NCI-H146 (cell line): ENCODE results near the gene SYDE1.
A peak's percentile ranks its signal among the peaks of the same experiment; 100 is the strongest.

ENCODE experiments used
- DNase-seq: peaks from one replicate; lab custom pipeline; 2025; lab: John Stamatoyannopoulos, UW

Gene SYDE1

DNA sequence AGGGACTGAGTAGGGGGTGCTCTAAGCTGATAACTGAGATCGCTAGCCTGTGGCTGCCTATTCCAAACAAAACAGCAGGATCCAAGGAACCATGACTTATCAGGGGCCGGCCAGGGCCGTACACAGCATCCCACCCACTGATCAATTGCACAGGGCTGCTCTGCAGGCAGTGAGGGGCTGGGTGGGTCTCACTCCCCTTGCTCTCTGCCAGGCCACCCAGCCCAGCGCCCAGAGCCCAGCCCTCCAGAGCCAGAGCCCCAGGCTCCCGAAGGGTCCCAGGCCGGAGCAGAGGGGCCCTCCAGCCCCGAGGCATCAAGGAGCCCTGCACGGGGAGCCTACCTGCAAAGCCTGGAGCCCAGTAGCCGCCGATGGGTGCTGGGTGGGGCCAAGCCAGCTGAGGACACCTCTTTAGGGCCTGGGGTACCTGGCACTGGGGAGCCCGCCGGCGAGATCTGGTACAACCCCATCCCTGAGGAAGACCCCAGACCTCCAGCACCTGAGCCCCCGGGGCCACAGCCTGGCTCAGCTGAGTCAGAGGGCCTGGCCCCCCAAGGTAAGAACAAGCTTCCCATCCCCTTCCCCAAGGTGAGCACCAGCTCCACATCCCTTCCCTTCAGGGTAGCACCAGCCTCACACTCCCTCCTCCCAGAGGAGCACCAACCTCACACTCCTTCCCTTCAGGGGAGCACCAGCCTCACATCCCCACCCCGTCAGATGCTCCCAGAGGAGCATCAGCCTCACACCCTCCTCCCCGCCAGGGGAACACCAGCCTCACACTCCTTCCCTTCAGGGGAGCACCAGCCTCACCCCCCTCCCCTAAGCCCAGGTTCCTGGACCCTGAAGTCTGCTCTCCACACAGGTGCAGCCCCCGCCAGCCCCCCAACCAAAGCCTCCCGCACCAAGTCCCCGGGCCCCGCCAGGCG lies 1.9 kb downstream of the SYDE1 start:
- no peak for DNase-seq

DNA sequence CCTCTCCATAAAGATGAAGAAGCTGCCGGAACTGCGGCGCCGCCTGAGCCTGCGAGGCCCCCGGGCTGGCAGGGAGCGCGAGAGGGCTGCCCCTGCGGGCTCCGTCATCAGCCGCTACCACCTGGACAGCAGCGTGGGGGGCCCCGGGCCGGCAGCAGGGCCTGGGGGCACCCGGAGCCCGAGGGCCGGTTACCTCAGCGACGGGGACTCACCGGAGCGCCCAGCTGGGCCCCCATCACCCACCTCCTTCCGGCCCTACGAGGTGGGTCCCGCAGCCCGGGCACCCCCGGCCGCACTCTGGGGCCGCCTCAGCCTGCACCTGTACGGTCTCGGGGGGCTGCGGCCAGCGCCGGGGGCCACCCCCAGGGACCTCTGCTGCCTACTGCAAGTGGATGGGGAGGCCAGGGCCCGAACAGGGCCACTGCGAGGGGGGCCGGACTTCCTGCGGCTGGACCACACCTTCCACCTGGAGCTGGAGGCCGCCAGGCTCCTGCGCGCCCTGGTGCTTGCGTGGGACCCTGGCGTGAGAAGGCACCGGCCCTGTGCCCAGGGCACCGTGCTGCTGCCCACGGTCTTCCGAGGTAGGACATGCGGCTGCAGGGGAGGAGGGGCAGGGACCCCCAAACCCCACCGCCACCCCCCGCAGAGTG lies 2.7 kb downstream of the SYDE1 start:
- peak; percentile 65 for DNase-seq

DNA sequence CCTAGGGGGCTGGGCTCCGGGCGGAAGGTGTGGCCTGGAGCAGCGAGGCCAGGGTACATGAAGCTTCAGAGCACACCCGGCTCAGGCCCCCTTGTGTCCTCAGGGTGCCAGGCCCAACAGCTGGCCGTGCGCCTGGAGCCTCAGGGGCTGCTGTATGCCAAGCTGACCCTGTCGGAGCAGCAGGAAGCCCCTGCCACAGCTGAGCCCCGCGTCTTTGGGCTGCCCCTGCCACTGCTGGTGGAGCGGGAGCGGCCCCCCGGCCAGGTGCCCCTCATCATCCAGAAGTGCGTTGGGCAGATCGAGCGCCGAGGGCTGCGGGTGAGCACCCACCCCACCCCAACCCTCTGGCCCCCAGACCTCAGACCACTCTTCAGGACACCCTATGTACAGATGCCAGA lies 3.2 kb downstream of the SYDE1 start:
- DNase-seq, result peak; percentile 62

DNA sequence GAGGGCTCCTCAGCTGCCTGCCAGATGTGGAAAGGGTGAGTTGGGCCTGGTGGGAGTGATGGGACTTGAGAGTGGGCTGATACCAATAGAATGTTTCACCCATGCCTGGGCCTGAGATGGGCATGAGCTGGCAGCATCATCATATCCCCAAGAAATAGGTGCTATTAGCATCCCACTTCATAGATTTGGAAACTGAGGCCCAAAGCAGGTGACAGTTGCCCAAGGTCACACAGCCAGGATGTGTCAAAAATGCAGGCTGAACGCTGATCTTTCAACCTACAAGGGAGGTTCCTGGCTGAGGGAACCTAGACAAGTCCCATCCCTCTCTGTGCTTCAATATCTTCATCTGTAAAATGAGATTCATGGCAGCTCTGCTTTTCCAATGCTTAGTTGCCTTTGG lies 4.6 kb downstream of the SYDE1 start:
- DNase-seq, result no peak

DNA sequence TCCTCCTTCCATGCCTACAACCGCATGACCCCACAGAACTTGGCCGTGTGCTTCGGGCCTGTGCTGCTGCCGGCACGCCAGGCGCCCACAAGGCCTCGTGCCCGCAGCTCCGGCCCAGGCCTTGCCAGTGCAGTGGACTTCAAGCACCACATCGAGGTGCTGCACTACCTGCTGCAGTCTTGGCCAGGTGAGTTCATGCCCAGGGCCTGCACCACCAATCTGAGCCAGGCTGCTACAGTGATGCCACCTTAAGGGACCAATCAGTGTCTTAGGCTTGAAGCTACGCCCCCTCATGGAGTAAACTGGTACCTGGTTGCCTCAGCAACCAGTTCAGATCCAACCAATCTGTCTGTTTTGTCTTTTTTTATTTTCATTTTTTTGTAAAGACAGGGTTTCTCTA lies 5.2 kb downstream of the SYDE1 start:
- no peak for DNase-seq

DNA sequence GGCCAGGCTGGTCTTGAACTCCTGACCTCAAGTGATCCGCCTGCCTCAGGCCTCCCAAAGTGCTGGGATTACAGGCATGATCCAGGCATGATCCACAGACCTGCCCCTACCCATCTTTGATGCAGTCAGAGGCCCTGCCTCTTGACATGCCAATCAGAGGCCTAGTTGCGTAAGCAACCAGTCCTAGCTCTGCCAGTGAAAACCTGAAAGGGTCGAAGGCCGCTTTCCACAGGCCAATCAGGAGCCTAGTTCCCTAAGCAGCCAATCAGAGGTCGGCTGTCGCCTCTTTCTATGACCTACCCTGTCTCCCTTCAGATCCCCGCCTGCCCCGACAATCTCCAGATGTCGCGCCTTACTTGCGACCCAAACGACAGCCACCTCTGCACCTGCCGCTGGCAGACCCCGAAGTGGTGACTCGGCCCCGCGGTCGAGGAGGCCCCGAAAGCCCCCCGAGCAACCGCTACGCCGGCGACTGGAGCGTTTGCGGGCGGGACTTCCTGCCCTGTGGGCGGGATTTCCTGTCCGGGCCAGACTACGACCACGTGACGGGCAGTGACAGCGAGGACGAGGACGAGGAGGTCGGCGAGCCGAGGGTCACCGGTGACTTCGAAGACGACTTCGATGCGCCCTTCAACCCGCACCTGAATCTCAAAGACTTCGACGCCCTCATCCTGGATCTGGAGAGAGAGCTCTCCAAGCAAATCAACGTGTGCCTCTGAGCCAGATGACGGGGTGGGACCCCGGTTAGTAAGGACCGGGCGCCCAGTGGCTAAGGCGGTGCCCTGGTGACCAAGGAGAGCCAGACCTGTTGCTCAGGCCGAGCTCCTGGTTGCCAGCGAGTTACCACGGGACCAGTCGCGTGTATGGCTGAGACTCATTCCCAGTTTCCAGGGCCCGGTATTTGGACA lies 6.3 kb downstream of the SYDE1 start:
- no peak for DNase-seq

DNA sequence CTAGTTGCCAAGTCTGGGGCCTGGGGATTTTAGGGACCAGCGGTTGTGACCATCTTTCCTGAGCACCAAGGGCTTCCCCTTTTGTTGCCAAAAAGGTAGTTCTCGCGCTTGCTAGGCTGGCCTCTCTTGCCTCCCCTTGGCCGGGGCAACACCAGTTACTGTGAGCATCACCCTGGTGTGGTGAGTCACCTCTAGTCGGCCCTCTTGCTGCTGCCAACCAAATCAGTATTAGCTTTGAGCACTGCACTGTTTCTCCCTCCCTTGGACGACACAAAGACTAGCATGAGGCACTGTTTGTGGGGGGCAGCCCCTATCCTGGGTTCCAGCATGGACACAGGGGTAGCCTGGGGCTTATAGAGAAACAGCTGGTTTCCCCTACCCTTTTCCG lies 6.9 kb downstream of the SYDE1 start:
- no peak for DNase-seq

DNA sequence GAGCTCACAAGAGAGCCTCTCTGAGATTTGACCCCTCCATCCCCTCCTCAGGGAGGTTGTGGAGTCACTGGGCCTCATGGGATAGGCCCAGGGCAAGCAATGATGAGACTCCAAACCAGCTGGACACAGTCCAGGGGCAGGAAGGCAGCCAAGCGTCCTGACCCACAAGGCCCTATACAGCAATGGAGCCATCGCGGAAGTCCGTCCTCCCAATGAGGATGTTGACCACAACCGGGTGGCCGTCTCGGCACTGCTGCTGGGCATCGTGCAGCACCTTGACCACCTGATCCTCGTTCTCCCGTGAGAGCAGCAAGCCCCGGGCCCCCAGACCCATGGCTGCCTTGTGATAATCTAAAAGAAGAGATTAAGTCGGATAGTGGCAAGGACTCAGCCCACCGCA lies 7.9 kb downstream of the SYDE1 start:
- no peak for DNase-seq

DNA sequence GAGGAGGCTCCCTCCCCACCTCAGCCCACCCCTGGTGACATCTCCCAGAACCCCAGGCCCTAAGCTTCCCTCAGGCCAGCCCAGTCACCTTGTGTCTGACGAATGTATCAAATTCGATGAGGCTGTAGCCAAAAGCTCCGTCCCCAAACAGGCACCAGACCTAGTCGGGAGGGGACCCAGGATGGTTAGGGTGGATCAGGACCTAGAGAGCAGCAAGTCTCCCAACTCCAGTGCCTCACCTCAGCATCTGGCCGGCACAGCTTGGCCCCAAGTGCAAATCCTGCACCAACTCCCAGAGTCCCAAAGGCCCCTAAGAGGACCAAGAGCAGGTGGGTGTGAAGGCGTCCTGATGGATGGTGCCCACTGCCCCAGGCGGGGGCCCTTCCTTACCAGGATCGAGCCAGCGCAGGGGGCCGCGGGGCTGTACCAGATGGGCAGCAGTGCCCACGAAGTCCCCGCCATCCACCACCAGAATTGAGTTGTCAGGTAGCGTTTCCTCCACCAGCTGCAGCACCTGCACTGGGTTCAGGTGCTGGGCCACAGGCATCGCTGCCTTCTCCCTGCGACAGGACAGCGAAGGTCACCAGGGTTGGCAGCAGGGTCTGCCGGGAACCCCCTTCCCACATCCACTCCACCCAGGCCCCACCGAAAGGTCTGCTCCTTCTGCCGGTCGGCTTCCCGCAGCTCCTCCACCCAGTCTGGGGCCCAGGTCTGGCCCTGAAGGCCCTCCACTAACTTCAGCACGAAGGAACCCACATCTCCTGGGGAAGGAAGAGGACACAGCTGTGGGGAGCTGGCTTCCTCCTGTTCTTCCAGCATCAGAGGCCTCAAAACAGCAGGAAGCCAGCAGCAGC lies 8.8 kb downstream of the SYDE1 start:
- no peak for DNase-seq

DNA sequence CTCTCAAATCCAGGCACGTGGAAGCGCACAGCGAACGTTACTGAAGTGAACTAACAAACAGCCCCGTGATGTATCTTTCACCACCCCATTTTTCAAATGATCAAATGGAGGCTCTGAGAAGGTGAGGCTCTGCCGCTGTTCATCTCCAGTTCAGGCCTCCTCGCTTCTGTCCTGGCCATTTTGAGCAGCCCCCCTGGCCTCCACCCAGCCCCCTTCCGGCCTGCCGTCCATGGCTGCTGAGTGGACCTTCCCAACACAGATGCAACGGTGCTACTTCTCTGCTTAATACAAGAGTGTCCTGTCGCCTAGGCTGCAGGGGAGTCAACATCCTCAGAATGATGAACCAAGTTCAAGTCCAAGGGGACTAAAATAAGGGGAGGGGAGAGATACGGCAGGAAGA lies 9.7 kb downstream of the SYDE1 start:
- DNase-seq, result no peak

DNA sequence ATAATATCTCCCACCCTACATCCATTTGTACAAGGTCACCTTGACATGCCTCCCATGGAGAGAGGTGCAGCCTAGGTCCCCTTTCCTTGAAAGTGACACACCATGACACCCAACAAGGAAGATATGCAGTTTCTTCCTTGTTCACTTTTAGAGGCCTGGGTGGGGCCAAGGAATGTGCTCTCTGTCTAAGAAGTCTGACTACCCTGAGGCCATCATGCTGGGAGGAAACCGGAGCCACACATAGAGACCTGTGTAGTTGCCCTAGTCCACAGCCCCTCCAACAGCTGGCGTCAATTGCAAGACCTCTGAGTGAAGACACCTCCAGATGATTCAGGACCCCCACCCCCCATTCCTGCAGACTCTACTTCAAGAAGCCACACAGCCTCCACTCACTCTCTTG lies 11.0 kb downstream of the SYDE1 start:
- no peak for DNase-seq

DNA sequence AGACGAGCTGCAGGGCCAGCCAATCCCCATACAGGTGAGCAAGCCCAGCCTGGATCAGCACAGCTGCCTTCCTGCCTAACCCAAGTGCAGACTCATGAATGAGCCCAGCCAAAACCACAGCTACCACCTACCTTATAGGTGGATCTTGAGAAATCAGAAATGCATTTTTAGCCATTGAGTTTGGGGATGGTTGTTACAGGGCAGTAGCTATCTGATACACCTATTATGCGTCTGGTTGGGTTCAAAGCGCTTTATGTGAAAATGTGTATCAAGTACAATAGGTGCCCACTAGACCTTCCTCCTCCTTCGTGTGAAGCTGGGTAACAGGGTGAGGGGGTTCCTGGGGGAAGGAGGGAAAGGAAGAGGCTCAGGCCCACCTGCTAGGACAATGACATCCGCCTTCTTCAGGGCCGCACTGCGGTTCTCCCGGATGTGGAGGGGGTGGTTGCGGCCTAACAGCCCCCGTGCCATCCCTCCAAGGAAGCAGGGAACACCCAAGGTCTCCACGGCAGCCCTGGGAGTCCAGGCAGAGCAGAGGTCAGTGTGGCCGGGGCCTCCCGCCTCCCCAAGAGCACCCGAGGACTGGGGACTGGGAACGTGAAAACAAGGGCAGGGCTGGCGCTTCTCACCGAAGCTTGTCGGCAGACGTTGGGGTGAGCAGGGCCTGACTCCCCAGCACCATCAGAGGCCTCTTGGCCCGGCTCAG lies 11.7 kb downstream of the SYDE1 start:
- no peak for DNase-seq

DNA sequence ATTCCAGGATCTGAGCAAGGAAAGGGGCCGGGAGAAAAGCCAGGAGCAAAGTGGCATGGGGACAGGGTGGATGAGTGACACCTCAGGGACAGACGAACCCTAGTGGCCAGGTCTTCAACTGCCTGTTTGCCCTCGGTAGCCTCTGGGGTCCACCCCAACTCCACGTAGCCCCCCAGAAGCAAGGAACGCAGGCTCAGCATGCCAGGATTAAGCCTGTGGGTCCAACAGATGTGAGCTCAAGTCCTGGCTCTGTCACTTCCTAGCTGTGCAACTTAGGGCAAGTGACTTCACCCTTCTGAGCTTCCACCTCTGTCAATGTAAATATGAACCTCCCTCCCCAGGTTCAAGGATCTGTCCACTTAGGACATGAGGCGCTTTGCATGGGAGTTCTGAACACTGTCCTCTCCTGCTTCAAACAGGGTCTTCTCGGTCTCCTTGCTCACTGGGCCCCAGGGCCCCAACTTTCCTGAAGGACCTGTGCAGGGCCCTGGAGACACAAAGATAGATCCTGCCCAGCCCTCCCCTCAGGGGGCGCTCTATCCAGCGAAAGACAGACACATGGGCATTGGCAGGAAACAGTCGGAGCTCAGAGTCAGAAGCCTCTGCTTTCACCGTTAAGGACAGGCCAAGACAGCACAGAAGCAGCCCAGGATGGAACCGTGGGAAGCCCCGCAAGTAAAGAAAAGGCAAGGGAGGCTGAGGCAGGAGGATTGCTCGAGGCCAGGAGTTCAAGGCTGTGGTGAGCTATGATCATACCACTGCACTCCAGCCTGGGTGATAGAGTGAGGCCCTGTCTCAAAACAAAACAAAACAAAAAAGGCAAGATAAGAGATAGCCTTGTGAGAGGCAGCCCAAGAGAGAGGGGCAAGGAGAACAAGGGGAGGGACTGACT lies 13.2 kb downstream of the SYDE1 start:
- no peak for DNase-seq

DNA sequence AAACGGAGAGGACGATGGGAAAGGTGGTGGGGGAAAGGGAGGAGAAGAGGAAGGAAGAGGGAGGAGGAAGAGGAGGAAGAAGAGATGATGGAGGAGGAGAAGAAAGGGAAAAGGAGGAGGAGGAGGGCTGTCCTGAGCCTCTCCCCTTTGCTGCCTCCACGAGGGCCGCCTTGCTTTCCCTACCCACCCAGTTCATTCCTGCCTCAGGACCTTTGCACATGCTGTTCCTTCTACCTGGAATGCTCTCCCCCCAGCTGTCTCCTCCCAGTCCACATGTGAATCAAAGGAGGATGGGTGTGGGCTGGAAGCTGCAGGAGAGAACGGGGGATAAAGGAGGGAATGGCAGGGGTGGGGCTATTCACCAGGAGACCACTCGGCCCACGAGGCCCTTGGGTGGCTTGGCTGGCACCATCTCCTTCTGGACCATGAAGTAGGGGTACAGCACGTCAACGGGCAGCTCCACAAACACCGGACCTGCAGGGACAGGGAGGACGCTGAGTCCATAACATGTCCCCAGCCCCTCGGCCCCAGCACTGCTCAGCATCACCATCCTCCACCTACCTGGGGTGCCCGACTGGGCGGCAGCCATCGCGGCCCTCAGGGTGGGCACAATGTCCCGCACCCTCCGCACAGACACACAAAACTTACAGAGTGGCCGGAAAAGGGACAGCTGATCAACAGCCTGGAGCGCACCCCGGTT lies 15.3 kb downstream of the SYDE1 start:
- no peak for DNase-seq

DNA sequence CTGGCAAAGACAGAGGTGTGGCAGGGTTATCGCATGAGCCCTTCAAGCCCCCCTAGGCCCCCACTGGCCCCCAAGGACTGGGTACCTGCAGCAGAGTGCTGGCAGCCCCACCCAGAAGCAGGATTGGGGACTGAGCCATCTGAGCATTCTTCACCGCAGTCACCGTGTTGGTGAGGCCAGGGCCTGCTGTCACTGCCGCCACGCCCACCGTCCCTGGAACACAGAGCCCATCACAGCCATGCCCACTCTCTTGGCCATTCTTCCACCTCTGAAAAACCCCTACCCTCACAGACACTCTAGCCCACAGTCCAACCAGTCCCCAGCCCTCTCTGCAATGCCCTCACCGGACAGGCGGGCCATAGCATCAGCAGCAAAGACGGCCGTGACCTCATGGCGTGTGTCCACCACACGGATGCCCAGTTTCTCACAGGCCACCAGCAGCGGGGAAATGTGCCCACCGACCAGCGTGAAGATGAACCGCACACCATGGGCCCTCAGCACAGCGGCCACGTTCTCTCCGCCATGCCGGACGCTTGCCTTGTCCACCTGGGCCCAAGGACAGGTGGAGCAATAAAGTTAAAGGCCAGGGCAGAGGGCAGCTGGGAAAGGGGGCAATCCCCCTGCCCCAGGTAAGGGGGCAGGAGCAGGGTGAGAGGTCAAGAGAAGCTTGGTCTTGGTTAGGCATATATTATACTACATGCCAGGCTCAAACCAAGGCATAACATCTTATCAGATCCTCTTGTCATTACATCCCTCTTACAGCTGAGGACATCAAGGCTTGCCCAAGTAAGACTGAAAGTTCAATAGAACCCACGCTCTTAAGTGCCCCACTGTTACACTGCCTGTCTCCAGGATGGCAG lies 16.1 kb downstream of the SYDE1 start:
- DNase-seq, result no peak

DNA sequence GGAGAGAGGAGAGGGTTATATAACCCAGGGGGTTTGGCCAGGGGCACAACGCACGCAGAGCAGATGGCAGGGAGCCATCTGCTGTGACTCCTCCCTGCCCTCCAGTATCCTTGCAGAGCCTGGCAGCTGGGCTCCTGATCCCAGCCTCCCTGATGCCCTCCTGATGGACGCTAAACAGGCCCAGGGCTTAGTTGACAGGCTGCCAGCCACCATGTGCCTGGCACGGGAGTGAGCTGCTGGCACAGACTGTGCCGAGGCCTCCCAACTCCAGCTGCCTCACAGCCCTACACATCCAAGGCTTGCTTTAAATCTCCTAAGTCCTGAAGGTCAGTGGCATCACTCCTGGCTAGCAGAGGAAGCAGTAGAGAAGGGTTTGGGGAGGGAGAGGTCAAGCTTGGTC lies 16.7 kb downstream of the SYDE1 start:
- no peak for DNase-seq

DNA sequence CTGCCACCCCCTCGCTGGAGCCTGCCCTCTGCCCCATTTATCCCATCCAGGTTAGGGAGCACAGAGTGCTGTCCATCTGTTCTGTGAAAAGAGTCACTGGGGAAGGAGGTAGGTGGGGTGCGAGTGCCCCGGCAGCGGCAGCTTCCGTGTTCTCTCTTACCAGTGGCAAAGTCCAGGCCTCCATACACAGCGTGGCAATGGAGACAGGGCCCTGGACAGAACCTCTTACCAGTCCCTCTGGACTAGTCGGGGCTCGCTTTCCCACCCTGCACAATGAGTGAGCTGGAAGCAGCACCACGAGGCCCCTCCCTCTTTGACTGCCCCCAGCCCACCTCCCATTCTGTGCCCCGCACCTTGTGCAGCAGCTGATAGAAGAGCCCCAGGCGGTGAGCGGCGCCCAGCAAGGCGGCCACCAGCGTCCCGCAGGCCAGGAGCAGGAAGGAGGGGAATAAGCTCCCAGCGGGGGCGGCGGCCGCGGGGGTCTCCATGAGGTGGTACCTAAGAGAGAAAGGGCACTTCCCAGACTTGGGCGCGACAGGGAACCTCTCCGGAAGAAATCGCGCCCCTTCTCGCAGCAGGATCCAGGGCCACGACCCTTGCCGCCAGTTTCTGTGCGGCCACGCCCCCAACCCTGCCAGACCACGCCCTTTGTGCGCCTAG lies 17.5 kb downstream of the SYDE1 start:
- DNase-seq, result peak; percentile 49
